ENCODE results near the gene AOAH.

The AOAH gene

GRCh38 chr7:36723951-36724664 is at the start of gene AOAH:
Gene AOAH (minus strand): TSS chr7:36724494. CDS start chr7:36724148, 346 bp downstream.
- no peak for DNase-seq

- no peak for DNase-seq
Measured at GRCh38 chr7:36766451-36766850, 42.2 kb upstream of the AOAH start.

GRCh38 chr7:36765605-36766004 is 41.3 kb upstream of the AOAH start:
- DNase-seq, result no peak

- DNase-seq, result no peak
Measured at GRCh38 chr7:36764929-36765328, 40.6 kb upstream of the AOAH start.

- DNase-seq, result no peak
Measured at GRCh38 chr7:36763132-36763816, 39.0 kb upstream of the AOAH start.

- DNase-seq, result no peak
Measured at GRCh38 chr7:36762394-36762793, 38.1 kb upstream of the AOAH start.

GRCh38 chr7:36761835-36762234 is 37.5 kb upstream of the AOAH start:
- no peak for DNase-seq

GRCh38 chr7:36760856-36761762 is 36.8 kb upstream of the AOAH start:
- DNase-seq, result no peak

- no peak for DNase-seq
Measured at GRCh38 chr7:36758879-36759278, 34.6 kb upstream of the AOAH start.

GRCh38 chr7:36755484-36755883 is 31.2 kb upstream of the AOAH start:
- no peak for DNase-seq

GRCh38 chr7:36752026-36752711 is 27.9 kb upstream of the AOAH start:
- no peak for DNase-seq

- DNase-seq, result no peak
Measured at GRCh38 chr7:36750451-36750850, 26.2 kb upstream of the AOAH start.

- no peak for DNase-seq
Measured at GRCh38 chr7:36749282-36749960, 25.1 kb upstream of the AOAH start.

- no peak for DNase-seq
Measured at GRCh38 chr7:36748017-36748487, 23.8 kb upstream of the AOAH start.

- DNase-seq, result no peak
Measured at GRCh38 chr7:36747280-36748016, 23.2 kb upstream of the AOAH start.

GRCh38 chr7:36746347-36746746 is 22.1 kb upstream of the AOAH start:
- no peak for DNase-seq

GRCh38 chr7:36742911-36743775 is 18.8 kb upstream of the AOAH start:
- no peak for DNase-seq

- DNase-seq, result no peak
Measured at GRCh38 chr7:36741866-36742265, 17.6 kb upstream of the AOAH start.

GRCh38 chr7:36739351-36739750 is 15.1 kb upstream of the AOAH start:
- DNase-seq, result no peak

- no peak for DNase-seq
Measured at GRCh38 chr7:36736899-36737211, 12.6 kb upstream of the AOAH start.

Data from NCI-H2029 (cell line).